Measurements from ENCODE around the gene TTLL11. TPM values are rescaled to one million over a fixed set of nuclear protein-coding genes. Genes with fewer than 3 reads are reported as not detected.

The TTLL11 gene
- total RNA-seq, 1 experiment from 2014 or later = 7.0 TPM

DNA sequence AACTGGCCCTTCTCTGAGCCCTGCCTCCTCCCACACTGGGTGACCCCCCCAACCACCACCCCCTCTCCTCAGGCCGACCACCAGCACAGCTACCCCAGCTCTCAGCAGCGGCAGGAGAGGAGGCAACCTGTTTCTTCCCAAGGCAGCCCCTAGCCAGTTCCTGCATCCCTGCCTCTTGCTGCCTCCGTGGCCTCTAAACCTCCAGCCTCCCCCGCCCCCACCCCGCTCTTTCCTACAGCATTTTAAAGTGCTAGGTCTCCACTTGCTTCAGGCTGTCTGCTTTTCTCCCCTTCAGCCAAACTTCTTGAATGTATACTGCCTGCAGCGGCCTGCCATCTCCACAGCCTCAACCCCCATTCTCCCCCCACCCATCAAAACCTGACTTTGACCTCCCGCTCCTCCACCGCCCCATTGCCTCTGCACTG lies 306.1 kb downstream of the TTLL11 start:
- CTCF ChIA-PET = no interaction called here
- no TSS peak for BruUV-seq (replicated peaks)

DNA sequence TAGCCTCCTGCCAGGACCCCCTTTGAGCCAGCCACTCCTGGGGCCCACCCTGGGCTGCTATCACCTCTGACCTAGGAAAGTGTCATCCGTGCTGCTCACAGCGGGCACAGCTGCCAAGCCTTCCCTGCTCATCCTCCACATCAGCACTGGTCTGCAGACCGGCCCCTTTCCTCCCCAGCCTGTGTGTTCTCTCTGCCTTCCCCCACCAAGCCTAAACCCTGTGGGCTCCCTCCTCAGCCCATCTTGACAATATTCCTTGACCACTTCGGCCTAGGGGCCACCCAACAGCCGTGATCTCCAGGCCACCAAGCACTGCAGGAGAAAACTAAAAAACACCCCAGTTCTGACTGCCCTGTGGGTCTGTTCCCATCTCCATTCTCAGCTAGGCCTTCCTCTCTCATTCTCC lies 306.6 kb downstream of the TTLL11 start:
- Histone ChIP-seq H3K36me3 (ENCODE audit: low read depth, low read length) (no peaks in the 10 kb centered on the region), H3K79me2 (ENCODE audit: low read length) (no peaks in the 10 kb centered on the region), H3F3A (ENCODE audit: low read length, unreplicated experiment) (no peaks in the 10 kb centered on the region), H3K4me2 (ENCODE audit: low read length) (no peak overlapping the region), H3K9me2 (replicated peaks; ENCODE audit: low read length) (no peaks in the 10 kb centered on the region), H4K20me1 (ENCODE audit: low read length) (no peaks in the 10 kb centered on the region), H3K9me3 (ENCODE audit: low read length) (no peaks in the 10 kb centered on the region), H3K4me3 (ENCODE audit: low read length) (no peak overlapping the region), H3K27me3 (ENCODE audit: low read length) (no peaks in the 10 kb centered on the region), H3K27ac (ENCODE audit: low read length) (no peak overlapping the region), H3K9ac (ENCODE audit: low read length) (no peak overlapping the region), H3K4me1 (ENCODE audit: insufficient read depth, low read length) (no peaks in the 10 kb centered on the region), H2AFZ (ENCODE audit: low read length) (no peak overlapping the region)
- BruUV-seq (replicated peaks) = no TSS peak
- DNase-seq (no peak), ATAC-seq (no peak)
- intact Hi-C loops (cut with micrococcal nuclease) = no loop called here
- CTCF ChIA-PET = no interaction called here
- TF ChIP-seq EZH2 (IDR thresholded peaks at IDR 0.05; ENCODE audit: low read length, unreplicated experiment) = no peak
- TF ChIP-seq EZH2phosphoT487 (IDR thresholded peaks at IDR 0.05; ENCODE audit: borderline replicate concordance, low read length) = no peak
- TF ChIP-seq, protein P1, sequence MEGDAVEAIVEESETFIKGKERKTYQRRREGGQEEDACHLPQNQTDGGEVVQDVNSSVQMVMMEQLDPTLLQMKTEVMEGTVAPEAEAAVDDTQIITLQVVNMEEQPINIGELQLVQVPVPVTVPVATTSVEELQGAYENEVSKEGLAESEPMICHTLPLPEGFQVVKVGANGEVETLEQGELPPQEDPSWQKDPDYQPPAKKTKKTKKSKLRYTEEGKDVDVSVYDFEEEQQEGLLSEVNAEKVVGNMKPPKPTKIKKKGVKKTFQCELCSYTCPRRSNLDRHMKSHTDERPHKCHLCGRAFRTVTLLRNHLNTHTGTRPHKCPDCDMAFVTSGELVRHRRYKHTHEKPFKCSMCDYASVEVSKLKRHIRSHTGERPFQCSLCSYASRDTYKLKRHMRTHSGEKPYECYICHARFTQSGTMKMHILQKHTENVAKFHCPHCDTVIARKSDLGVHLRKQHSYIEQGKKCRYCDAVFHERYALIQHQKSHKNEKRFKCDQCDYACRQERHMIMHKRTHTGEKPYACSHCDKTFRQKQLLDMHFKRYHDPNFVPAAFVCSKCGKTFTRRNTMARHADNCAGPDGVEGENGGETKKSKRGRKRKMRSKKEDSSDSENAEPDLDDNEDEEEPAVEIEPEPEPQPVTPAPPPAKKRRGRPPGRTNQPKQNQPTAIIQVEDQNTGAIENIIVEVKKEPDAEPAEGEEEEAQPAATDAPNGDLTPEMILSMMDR (conservative IDR thresholded peaks at IDR 0.05; ENCODE audit: low read depth, low read length) = no peak
- POLR2A ChIA-PET (ENCODE audit: unreplicated experiment) = no interaction called here

More for the DNA sequence above, 306.1 kb downstream of the TTLL11 start:
- Histone ChIP-seq H3K9ac (ENCODE audit: low read length) (no peak overlapping the region), H3K27me3 (ENCODE audit: low read length) (no peaks in the 10 kb centered on the region), H3K36me3 (ENCODE audit: low read depth, low read length) (no peaks in the 10 kb centered on the region), H3K9me3 (ENCODE audit: low read length) (no peaks in the 10 kb centered on the region), H3K4me1 (ENCODE audit: insufficient read depth, low read length) (no peaks in the 10 kb centered on the region), H3K4me2 (ENCODE audit: low read length) (no peak overlapping the region), H3K4me3 (ENCODE audit: low read length) (no peak overlapping the region), H4K20me1 (ENCODE audit: low read length) (no peaks in the 10 kb centered on the region), H3K9me2 (replicated peaks; ENCODE audit: low read length) (no peaks in the 10 kb centered on the region), H3K79me2 (ENCODE audit: low read length) (no peaks in the 10 kb centered on the region), H3K27ac (ENCODE audit: low read length) (no peak overlapping the region), H2AFZ (ENCODE audit: low read length) (no peak overlapping the region), H3F3A (ENCODE audit: low read length, unreplicated experiment) (no peaks in the 10 kb centered on the region)
- intact Hi-C loops (cut with micrococcal nuclease) = no loop called here
- POLR2A ChIA-PET (ENCODE audit: unreplicated experiment) = no interaction called here
- ATAC-seq = no peak
- TF ChIP-seq EZH2 (IDR thresholded peaks at IDR 0.05; ENCODE audit: low read length, unreplicated experiment) = no peak
- TF ChIP-seq, protein P1 (conservative IDR thresholded peaks at IDR 0.05; ENCODE audit: low read depth, low read length) = no peak
- no peak for TF ChIP-seq EZH2phosphoT487 (IDR thresholded peaks at IDR 0.05; ENCODE audit: borderline replicate concordance, low read length)
- no peak for DNase-seq

DNA sequence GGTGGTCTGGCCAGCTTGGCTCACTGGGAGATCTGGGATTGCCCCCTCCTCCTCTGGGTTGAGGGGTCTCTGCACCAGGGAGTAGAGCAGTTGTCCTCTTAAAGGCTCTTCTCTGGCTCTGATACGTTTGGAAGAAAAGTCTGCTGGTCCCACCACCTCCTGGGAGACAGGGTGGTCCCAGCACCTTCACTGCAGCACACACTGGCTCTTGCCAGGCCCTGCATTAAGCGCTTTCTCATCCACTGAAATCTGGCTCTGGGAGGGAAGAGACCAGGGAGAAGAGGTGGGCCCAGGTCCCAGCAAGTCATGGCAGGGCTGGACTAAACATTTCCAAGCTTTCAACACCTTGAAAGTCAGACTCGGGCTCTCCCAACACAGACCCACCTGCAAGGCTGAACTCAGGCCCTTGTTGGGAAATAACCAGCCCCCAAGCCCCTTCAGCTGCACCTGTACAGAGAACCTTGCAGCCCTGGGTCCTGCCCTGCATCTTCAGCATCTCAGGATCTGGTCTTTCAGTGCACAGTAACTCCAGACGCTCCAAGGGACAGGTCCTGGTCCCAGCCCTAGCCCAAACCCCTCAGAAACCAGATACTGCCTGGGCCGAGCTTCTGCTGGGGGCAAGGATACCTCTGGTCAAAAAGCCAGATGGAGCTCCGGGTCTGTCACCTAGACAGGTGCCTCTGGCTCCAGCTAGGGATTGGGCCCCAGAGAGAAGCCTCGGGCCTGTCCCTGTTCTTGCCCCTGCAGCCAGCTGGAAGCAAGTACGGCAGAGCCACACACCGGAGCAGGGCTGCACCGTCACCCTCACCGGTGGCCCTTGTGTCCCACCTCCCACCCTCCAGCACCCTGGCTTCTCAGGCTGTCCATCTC lies 307.2 kb downstream of the TTLL11 start:
- H3K9me3 ChIP-seq (ENCODE audit: low read length) = no peaks in the 10 kb centered on the region
- intact Hi-C loops (cut with micrococcal nuclease) = no loop called here
- H3K36me3 ChIP-seq (ENCODE audit: low read depth, low read length) = no peaks in the 10 kb centered on the region
- no peaks in the 10 kb centered on the region for H3K27me3 ChIP-seq (ENCODE audit: low read length)
- no peak overlapping the region for H3K9ac ChIP-seq (ENCODE audit: low read length)
- H3K4me1 ChIP-seq (ENCODE audit: insufficient read depth, low read length) = no peaks in the 10 kb centered on the region
- no peak overlapping the region for H3K27ac ChIP-seq (ENCODE audit: low read length)
- no peaks in the 10 kb centered on the region for H4K20me1 ChIP-seq (ENCODE audit: low read length)
- ChIA-PET CTCF (no interaction called here), POLR2A (ENCODE audit: unreplicated experiment) (no interaction called here)
- no peak for ATAC-seq
- no peaks in the 10 kb centered on the region for H3K9me2 ChIP-seq (replicated peaks; ENCODE audit: low read length)
- no peak overlapping the region for H3K4me2 ChIP-seq (ENCODE audit: low read length)
- no peak for TF ChIP-seq EZH2phosphoT487 (IDR thresholded peaks at IDR 0.05; ENCODE audit: borderline replicate concordance, low read length)
- TF ChIP-seq EZH2 (IDR thresholded peaks at IDR 0.05; ENCODE audit: low read length, unreplicated experiment) = no peak
- TF ChIP-seq, protein P1 (conservative IDR thresholded peaks at IDR 0.05; ENCODE audit: low read depth, low read length) = no peak
- DNase-seq = no peak
- H3K79me2 ChIP-seq (ENCODE audit: low read length) = no peaks in the 10 kb centered on the region
- H3K4me3 ChIP-seq (ENCODE audit: low read length) = no peak overlapping the region
- H2AFZ ChIP-seq (ENCODE audit: low read length) = no peak overlapping the region
- no peaks in the 10 kb centered on the region for H3F3A ChIP-seq (ENCODE audit: low read length, unreplicated experiment)
- no TSS peak for BruUV-seq (replicated peaks)
